ENCODE results near the gene RSAD2. TPM values are rescaled to one million over a fixed set of nuclear protein-coding genes. Genes with fewer than 3 reads are reported as not detected.

Gene RSAD2
- total RNA-seq, 1 donor from 2014 or later, result 1.0 TPM

DNA sequence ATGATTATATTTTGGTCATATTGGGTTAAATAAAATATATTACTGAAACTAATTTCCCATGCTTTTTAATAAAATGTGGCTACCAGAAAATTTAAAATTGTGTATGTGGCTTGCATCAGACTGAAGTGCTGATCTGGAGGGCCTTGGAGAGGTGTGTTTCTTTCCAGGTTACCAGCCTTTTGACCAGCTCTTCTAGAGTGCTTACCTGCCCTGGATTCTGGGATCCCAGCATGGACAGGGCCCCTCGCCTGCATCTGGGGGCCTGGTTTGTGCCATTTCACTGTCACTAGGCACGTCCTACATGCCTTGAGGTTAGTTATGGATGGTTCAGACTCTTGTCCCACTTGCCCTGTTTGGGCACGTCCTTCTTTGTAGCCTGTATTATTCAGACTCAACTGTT is 50.2 kb downstream of the RSAD2 start:
- H3K36me3 Mint-ChIP-seq (ENCODE audit: low read depth), result no peaks in the 10 kb centered on the region
- H3K27ac Mint-ChIP-seq (ENCODE audit: unreplicated experiment), result no peak overlapping the region
- TF ChIP-seq, protein P1, sequence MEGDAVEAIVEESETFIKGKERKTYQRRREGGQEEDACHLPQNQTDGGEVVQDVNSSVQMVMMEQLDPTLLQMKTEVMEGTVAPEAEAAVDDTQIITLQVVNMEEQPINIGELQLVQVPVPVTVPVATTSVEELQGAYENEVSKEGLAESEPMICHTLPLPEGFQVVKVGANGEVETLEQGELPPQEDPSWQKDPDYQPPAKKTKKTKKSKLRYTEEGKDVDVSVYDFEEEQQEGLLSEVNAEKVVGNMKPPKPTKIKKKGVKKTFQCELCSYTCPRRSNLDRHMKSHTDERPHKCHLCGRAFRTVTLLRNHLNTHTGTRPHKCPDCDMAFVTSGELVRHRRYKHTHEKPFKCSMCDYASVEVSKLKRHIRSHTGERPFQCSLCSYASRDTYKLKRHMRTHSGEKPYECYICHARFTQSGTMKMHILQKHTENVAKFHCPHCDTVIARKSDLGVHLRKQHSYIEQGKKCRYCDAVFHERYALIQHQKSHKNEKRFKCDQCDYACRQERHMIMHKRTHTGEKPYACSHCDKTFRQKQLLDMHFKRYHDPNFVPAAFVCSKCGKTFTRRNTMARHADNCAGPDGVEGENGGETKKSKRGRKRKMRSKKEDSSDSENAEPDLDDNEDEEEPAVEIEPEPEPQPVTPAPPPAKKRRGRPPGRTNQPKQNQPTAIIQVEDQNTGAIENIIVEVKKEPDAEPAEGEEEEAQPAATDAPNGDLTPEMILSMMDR (conservative IDR thresholded peaks at IDR 0.05), result no peak
- no peaks in the 10 kb centered on the region for H3K27me3 Mint-ChIP-seq (ENCODE audit: low read depth)
- DNase-seq (ENCODE audit: low read depth, low spot score), result no peak
- H3K9me3 Mint-ChIP-seq, result no peaks in the 10 kb centered on the region
- H3K4me3 Mint-ChIP-seq, result no peak overlapping the region
- H3K4me1 Mint-ChIP-seq, result peaks cover 70% of the 10 kb centered on the region

DNA sequence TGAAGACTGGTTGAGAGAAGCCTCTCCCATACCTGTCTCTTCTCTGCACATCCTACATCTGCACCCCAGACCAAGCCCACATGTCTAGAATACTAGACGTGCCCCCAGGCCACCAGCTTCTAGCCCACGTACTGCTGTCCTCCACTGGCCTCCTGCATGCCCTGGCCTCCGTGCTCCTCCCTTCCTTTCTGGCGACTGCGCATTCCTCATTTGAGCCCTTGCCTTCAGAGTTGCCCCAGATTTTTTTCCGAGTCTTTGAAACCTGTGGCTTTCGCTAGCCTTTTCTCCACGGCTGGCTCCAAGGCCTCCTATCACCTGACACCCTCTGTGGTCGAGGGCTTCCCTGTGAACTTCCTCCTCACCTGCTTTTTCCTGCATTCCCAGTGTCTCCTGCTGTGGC is 50.9 kb downstream of the RSAD2 start:
- peaks cover 70% of the 10 kb centered on the region for H3K4me1 Mint-ChIP-seq
- no peaks in the 10 kb centered on the region for H3K9me3 Mint-ChIP-seq
- no peak overlapping the region for H3K27ac Mint-ChIP-seq (ENCODE audit: unreplicated experiment)
- no peak overlapping the region for H3K4me3 Mint-ChIP-seq
- DNase-seq (ENCODE audit: low read depth, low spot score), result no peak
- no peaks in the 10 kb centered on the region for H3K27me3 Mint-ChIP-seq (ENCODE audit: low read depth)
- TF ChIP-seq, protein P1 (conservative IDR thresholded peaks at IDR 0.05), result no peak
- H3K36me3 Mint-ChIP-seq (ENCODE audit: low read depth), result no peaks in the 10 kb centered on the region

DNA sequence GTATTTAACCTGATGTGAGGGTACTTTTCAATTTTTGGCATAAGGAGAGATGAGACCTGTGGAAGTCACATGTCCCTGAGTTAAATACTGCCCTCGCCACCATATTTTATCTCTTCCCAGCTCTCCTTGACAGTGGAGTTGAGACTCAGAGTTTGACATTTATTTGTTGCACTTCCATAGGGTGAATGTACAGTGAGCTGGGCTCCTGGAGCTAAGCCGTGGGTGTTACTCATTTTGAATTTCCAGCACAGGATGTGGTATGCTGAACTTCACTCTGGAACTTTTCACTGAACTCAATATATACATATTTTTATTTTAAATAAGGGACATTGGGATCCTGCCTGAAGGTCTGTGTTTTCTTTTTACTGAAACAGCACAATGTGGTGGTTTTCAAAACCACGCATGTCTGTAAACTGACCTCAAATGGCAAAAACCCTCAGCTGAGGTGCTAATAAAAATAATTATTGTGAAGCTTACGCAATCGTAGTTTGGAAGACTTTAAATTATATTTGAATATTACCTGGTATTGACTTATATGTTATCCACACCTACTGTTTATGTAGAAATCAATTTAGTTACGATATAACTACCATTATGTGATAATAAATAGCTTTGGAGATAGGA is 51.7 kb downstream of the RSAD2 start:
- Mint-ChIP-seq H3K4me3 (no peak overlapping the region), H3K27me3 (ENCODE audit: low read depth) (no peaks in the 10 kb centered on the region), H3K4me1 (peaks cover 61% of the 10 kb centered on the region), H3K27ac (ENCODE audit: unreplicated experiment) (no peak overlapping the region), H3K36me3 (ENCODE audit: low read depth) (no peaks in the 10 kb centered on the region), H3K9me3 (no peaks in the 10 kb centered on the region)
- TF ChIP-seq, protein P1 (conservative IDR thresholded peaks at IDR 0.05), result no peak
- DNase-seq (ENCODE audit: low read depth, low spot score), result no peak

DNA sequence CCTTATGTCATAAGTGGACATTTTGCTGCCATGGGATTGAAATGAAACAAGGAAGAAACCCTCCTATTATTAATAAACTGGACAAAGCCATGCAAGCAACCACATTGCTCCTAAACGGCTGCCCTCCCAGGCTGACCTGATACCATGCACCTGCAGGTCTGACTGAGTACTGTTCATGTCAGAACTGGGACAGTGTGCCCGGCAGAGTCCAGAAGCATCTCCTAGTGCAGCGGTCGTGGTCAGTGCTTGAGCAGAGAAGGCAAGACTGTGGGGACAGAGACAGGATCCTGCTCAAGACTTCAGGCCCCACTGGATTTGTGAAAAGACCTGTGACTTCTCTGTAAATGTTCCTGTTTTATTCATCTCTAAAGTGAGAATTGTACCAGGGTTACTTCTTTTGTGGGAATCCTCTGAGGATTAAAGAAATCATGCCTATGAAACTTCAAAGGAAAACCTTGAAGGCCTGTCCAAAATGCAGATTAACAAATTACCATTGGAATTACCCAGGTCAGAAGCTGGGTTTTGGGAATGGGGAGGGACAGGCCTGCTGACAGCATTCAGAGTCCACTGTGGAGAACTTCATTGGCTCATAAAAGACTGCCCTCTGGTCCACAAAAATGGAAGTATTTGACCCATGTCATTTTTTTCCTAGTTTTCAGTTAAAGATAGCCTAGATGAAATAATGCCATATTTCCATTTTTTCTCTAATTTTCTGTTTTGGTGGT is 53.5 kb downstream of the RSAD2 start:
- Mint-ChIP-seq H3K4me3 (no peak overlapping the region), H3K4me1 (peaks cover 67% of the 10 kb centered on the region), H3K9me3 (peaks cover 5% of the 10 kb centered on the region), H3K27ac (ENCODE audit: unreplicated experiment) (no peak overlapping the region), H3K36me3 (ENCODE audit: low read depth) (peaks cover 4% of the 10 kb centered on the region), H3K27me3 (ENCODE audit: low read depth) (no peaks in the 10 kb centered on the region)
- TF ChIP-seq, protein P1 (conservative IDR thresholded peaks at IDR 0.05), result no peak
- DNase-seq (ENCODE audit: low read depth, low spot score), result no peak

DNA sequence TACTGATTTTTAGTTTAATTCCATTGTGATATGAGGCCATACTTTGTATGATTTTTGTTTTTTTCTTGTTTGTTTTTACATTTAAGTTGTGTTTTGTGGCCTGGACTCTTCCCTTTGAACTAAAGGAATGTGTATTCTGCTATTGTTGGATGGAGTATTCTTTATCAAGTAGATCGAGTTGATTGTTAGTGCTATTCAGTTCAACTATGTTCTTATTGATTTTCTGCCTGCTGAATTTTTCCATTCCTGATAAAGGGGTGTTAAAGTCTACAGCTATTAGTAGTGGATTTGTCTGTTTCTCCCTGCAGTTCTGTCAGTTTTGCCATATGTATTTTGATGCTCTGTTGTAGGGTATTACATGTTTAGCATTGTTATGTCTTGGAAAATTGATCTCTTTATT is 54.2 kb downstream of the RSAD2 start:
- Mint-ChIP-seq H3K27ac (ENCODE audit: unreplicated experiment) (no peak overlapping the region), H3K36me3 (ENCODE audit: low read depth) (peaks cover 4% of the 10 kb centered on the region)
- TF ChIP-seq, protein P1 (conservative IDR thresholded peaks at IDR 0.05), result no peak

More for the DNA sequence above, 54.2 kb downstream of the RSAD2 start:
- Mint-ChIP-seq H3K4me1 (peaks cover 62% of the 10 kb centered on the region), H3K27me3 (ENCODE audit: low read depth) (no peaks in the 10 kb centered on the region), H3K9me3 (peaks cover 5% of the 10 kb centered on the region), H3K4me3 (no peak overlapping the region)
- DNase-seq (ENCODE audit: low read depth, low spot score), result no peak
